ENCODE measurements around the gene PTMS.

The PTMS gene

DNA sequence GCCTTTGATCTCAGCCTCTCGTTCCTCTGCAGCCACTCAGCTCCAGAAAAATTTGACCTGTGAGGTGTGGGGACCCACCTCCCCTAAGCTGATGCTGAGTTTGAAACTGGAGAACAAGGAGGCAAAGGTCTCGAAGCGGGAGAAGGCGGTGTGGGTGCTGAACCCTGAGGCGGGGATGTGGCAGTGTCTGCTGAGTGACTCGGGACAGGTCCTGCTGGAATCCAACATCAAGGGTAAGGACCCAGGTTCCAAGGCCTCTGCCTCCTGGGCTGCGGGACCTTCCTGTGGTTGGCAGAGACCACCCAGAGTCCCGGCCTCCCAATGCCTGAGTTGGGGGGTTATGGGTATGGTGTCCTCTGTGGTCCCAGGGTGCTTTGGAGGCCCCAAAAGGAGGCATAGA, 50.9 kb downstream of the PTMS start:
- TF ChIP-seq, protein P1, sequence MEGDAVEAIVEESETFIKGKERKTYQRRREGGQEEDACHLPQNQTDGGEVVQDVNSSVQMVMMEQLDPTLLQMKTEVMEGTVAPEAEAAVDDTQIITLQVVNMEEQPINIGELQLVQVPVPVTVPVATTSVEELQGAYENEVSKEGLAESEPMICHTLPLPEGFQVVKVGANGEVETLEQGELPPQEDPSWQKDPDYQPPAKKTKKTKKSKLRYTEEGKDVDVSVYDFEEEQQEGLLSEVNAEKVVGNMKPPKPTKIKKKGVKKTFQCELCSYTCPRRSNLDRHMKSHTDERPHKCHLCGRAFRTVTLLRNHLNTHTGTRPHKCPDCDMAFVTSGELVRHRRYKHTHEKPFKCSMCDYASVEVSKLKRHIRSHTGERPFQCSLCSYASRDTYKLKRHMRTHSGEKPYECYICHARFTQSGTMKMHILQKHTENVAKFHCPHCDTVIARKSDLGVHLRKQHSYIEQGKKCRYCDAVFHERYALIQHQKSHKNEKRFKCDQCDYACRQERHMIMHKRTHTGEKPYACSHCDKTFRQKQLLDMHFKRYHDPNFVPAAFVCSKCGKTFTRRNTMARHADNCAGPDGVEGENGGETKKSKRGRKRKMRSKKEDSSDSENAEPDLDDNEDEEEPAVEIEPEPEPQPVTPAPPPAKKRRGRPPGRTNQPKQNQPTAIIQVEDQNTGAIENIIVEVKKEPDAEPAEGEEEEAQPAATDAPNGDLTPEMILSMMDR (IDR thresholded peaks at IDR 0.05; ENCODE audit: borderline replicate concordance, control extremely low read depth, extremely low read depth, insufficient read depth, missing control alignments) = no peak
- in situ Hi-C loops (cut with MboI; ENCODE audit: low sequenced_read_pairs, unreplicated experiment) = loop anchor here (5.0 kb wide), 1 partner anchor 35 kb away; no protein-coding TSS in a partner anchor

DNA sequence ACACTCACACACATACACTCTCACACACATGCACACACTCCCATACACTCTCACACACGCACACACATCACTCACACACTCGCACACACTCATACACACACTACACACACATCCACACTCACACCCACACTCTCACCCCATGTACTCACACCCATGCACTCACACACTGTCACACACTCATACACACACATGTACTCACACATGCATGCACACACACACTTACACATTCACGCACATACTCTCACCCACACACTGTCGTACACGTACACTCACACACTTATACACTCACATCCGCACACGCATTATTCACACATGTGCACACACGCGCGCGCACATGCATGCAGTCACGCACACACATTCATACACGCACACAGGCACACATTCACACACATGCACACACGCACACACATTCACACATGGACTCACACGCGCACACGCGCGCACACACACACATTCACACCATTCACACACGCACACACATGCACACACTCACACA, 51.5 kb downstream of the PTMS start:
- in situ Hi-C loops (cut with MboI; ENCODE audit: low sequenced_read_pairs, unreplicated experiment) = loop anchor here (5.0 kb wide), 1 partner anchor 35 kb away; no protein-coding TSS in a partner anchor
- no peak for DNase-seq (ENCODE audit: low spot score)
- TF ChIP-seq, protein P1 (IDR thresholded peaks at IDR 0.05; ENCODE audit: borderline replicate concordance, control extremely low read depth, extremely low read depth, insufficient read depth, missing control alignments) = no peak

More for the DNA sequence above, 50.9 kb downstream of the PTMS start:
- no peak for DNase-seq (ENCODE audit: low spot score)

DNA sequence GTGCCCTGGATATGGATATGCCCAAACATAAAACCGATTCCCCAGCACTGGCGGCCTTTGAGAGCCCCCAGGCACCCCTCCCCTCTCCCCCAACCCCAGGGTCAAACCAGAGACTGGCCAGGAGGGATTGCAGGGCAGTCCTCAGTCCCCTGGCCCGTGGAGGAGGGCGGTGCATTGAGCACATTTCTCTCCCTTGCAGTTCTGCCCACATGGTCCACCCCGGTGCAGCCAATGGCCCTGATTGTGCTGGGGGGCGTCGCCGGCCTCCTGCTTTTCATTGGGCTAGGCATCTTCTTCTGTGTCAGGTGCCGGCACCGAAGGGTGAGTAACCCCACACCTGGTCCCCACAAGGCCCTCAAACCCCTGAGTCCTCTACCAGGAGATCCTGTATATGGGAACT, 52.1 kb downstream of the PTMS start:
- TF ChIP-seq, protein P1 (IDR thresholded peaks at IDR 0.05; ENCODE audit: borderline replicate concordance, control extremely low read depth, extremely low read depth, insufficient read depth, missing control alignments) = no peak
- in situ Hi-C loops (cut with MboI; ENCODE audit: low sequenced_read_pairs, unreplicated experiment) = loop anchor here (5.0 kb wide), 1 partner anchor 36 kb away; no protein-coding TSS in a partner anchor
- DNase-seq (ENCODE audit: low spot score) = no peak

DNA sequence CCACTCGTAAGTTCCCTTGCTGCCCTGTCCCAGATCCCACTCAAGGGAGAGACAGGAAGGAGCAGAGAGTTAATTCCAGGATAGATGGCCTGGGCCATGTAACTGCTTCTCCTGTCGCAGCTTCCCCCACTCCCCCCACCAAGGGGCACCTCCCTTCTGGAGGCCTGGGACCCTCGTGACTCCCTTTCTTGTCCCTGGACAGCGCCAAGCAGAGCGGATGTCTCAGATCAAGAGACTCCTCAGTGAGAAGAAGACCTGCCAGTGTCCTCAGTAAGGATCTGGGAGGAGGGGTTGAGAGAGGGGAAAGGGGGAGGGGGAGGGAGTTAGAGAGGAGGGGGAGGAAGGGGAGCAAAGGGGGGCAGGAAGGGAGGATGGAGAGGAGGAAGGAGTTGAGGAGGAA, 52.5 kb downstream of the PTMS start:
- no peak for DNase-seq (ENCODE audit: low spot score)
- TF ChIP-seq, protein P1 (IDR thresholded peaks at IDR 0.05; ENCODE audit: borderline replicate concordance, control extremely low read depth, extremely low read depth, insufficient read depth, missing control alignments) = no peak
- in situ Hi-C loops (cut with MboI; ENCODE audit: low sequenced_read_pairs, unreplicated experiment) = loop anchor here (5.0 kb wide), 1 partner anchor 36 kb away; no protein-coding TSS in a partner anchor

DNA sequence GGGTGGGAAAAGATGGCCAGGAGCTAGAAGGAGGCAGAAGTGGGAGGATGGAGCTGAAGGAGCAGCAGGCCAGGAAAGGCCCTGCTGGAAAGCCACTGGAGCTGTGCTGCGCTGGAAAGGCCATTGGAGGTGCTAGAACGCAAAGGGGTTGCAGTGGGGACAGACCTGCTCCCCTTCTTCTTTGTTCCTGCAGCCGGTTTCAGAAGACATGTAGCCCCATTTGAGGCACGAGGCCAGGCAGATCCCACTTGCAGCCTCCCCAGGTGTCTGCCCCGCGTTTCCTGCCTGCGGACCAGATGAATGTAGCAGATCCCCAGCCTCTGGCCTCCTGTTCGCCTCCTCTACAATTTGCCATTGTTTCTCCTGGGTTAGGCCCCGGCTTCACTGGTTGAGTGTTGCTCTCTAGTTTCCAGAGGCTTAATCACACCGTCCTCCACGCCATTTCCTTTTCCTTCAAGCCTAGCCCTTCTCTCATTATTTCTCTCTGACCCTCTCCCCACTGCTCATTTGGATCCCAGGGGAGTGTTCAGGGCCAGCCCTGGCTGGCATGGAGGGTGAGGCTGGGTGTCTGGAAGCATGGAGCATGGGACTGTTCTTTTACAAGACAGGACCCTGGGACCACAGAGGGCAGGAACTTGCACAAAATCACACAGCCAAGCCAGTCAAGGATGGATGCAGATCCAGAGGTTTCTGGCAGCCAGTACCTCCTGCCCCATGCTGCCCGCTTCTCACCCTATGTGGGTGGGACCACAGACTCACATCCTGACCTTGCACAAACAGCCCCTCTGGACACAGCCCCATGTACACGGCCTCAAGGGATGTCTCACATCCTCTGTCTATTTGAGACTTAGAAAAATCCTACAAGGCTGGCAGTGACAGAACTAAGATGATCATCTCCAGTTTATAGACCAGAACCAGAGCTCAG, 53.2 kb downstream of the PTMS start:
- in situ Hi-C loops (cut with MboI; ENCODE audit: low sequenced_read_pairs, unreplicated experiment) = loop anchor here (5.0 to 10.0 kb wide), 2 partner anchors 37 to 65 kb away; partner anchors contain the start of gene MLF2
- TF ChIP-seq, protein P1 (IDR thresholded peaks at IDR 0.05; ENCODE audit: borderline replicate concordance, control extremely low read depth, extremely low read depth, insufficient read depth, missing control alignments) = no peak
- DNase-seq (ENCODE audit: low spot score) = no peak

DNA sequence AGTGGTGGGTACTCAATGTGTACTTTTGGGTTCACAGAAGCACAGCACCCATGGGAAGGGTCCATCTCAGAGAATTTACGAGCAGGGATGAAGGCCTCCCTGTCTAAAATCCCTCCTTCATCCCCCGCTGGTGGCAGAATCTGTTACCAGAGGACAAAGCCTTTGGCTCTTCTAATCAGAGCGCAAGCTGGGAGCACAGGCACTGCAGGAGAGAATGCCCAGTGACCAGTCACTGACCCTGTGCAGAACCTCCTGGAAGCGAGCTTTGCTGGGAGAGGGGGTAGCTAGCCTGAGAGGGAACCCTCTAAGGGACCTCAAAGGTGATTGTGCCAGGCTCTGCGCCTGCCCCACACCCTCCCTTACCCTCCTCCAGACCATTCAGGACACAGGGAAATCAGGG, 54.0 kb downstream of the PTMS start:
- TF ChIP-seq, protein P1 (IDR thresholded peaks at IDR 0.05; ENCODE audit: borderline replicate concordance, control extremely low read depth, extremely low read depth, insufficient read depth, missing control alignments) = no peak
- no peak for DNase-seq (ENCODE audit: low spot score)
- in situ Hi-C loops (cut with MboI; ENCODE audit: low sequenced_read_pairs, unreplicated experiment) = loop anchor here (10.0 kb wide), 1 partner anchor 65 kb away; the partner anchor contains the start of gene MLF2

Measured in GM13976 (cell line).